ENCODE measurements around the gene CRK. TPM values are rescaled to one million over a fixed set of nuclear protein-coding genes. Genes with fewer than 3 reads are reported as not detected.

The CRK gene
- total RNA-seq, 4 donors from 2014 or later: 59.8 to 102 (median 75.7) TPM

- H3K4me1 ChIP-seq: peaks cover 8 to 49% (median 24%) of the 10 kb centered on the region in 4 donors
- DNase-seq (ENCODE audit: extremely low spot score): no peak
- no peaks in the 10 kb centered on the region for H3K9me3 ChIP-seq
- H3K4me3 ChIP-seq: no peak overlapping the region
- peaks cover 66 to 100% (median 98%) of the 10 kb centered on the region in 4 donors for H3K36me3 ChIP-seq
- H3K27ac ChIP-seq (replicated peaks in 1 of 4): no peak overlapping the region
- intact Hi-C loops (cut with DNase I): no loop called here
- TF ChIP-seq EP300 (IDR thresholded peaks at IDR 0.05): no peak
- no peak for TF ChIP-seq CTCF (IDR thresholded peaks at IDR 0.05)
- no peak for TF ChIP-seq POLR2A (IDR thresholded peaks at IDR 0.05; ENCODE audit: low read depth)
- no peak for TF ChIP-seq POLR2AphosphoS5 (IDR thresholded peaks at IDR 0.05)
- H3K27me3 ChIP-seq: no peaks in the 10 kb centered on the region
- WGBS: 94% methylated on average over 12 of the region's 15 CpGs
Observed at GRCh38 chr17:1471490-1471889, 15.5 kb upstream of the CRK start.

- Histone ChIP-seq H3K4me1 (peaks cover 8 to 44% (median 18%) of the 10 kb centered on the region in 4 donors), H3K9me3 (no peaks in the 10 kb centered on the region), H3K27me3 (no peaks in the 10 kb centered on the region), H3K27ac (replicated peaks in 1 of 4) (peak overlapping the region in 2 of 4 donors; percentile 13 to 30), H3K4me3 (no peak overlapping the region), H3K36me3 (peaks cover 62 to 100% (median 99%) of the 10 kb centered on the region in 4 donors)
- no peak for TF ChIP-seq CTCF (IDR thresholded peaks at IDR 0.05)
- no peak for TF ChIP-seq POLR2AphosphoS5 (IDR thresholded peaks at IDR 0.05)
- TF ChIP-seq EP300 (IDR thresholded peaks at IDR 0.05): no peak
- no peak for TF ChIP-seq POLR2A (IDR thresholded peaks at IDR 0.05; ENCODE audit: low read depth)
- 77% methylated on average over 25 of the region's 25 CpGs for WGBS
- intact Hi-C loops (cut with DNase I): no loop called here
- DNase-seq (ENCODE audit: extremely low spot score): no peak
Observed at GRCh38 chr17:1470755-1471462, 14.9 kb upstream of the CRK start.

GRCh38 chr17:1470071-1470754, 14.2 kb upstream of the CRK start:
- intact Hi-C loops (cut with DNase I): no loop called here
- Histone ChIP-seq H3K4me3 (no peak overlapping the region), H3K4me1 (peaks cover 1 to 37% (median 13%) of the 10 kb centered on the region in 4 donors), H3K9me3 (no peaks in the 10 kb centered on the region), H3K27me3 (no peaks in the 10 kb centered on the region), H3K36me3 (peaks cover 68 to 100% (median 99%) of the 10 kb centered on the region in 4 donors), H3K27ac (replicated peaks in 1 of 4) (peak overlapping the region in 2 of 4 donors; percentile 13 to 30)
- WGBS: 70% methylated on average over 20 of the region's 33 CpGs
- TF ChIP-seq POLR2AphosphoS5 (IDR thresholded peaks at IDR 0.05): no peak
- no peak for TF ChIP-seq POLR2A (IDR thresholded peaks at IDR 0.05; ENCODE audit: low read depth)
- TF ChIP-seq EP300 (IDR thresholded peaks at IDR 0.05): no peak
- TF ChIP-seq CTCF (IDR thresholded peaks at IDR 0.05): no peak
- no peak for DNase-seq (ENCODE audit: extremely low spot score)

DNA sequence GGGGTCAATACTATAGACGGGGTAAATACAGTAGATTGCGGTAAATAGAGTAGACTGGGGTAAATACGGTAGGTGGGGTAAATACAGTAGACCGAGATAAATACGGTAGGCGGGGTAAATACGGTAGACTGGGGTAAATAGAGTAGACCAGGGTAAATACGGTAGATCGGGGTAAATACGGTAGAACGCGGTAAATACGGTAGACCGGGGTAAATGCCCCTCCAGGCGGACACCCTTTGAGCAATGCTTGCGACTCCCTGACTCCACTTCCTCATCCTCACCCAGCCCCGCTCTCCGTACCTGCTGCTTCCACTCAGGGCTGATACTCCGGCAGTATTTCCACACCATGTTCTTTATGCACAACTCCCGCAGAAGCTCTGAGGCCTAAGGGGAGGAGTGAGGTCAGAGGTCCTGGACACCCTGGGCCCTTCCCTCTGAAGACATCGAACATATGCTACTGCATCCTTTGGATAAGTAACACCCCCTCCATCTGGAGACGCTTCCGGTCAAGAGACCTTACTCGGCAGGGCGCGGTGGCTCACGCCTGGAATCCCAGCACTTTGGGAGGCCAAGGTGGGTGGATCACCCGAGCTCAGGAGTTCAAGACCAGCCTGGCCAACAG, 13.3 kb upstream of the CRK start:
- peaks cover 0 to 28% (median 7%) of the 10 kb centered on the region in 4 donors for H3K4me1 ChIP-seq
- no peaks in the 10 kb centered on the region for H3K27me3 ChIP-seq
- TF ChIP-seq POLR2AphosphoS5 (IDR thresholded peaks at IDR 0.05) (peak in 1 of 2 donors; percentile 27), POLR2A (IDR thresholded peaks at IDR 0.05; ENCODE audit: low read depth) (no peak)
- H3K27ac ChIP-seq (replicated peaks in 1 of 4): no peak overlapping the region
- no peaks in the 10 kb centered on the region for H3K9me3 ChIP-seq
- H3K36me3 ChIP-seq: peaks cover 66 to 100% (median 98%) of the 10 kb centered on the region in 4 donors
- intact Hi-C loops (cut with DNase I): no loop called here
- H3K4me3 ChIP-seq: no peak overlapping the region
- DNase-seq (ENCODE audit: extremely low spot score): no peak
- WGBS: 73% methylated on average over 28 of the region's 28 CpGs
